ENCODE data around the gene ARHGEF26. TPM values are rescaled to one million over a fixed set of nuclear protein-coding genes. Genes with fewer than 3 reads are reported as not detected.
"Not testable (repeated sequence)": the region's sequence is repeated elsewhere in the genome, so short reads cannot be mapped to it uniquely, and the experiment has no call there.

The ARHGEF26 gene
- polyA plus RNA-seq, 1 donor (not counting 4 experiments of a cell fraction or from before 2014, with no cell fraction given) = 2.2 TPM

GRCh38 chr3:154086286-154086685, 34.9 kb upstream of the ARHGEF26 start:
- Histone ChIP-seq H3K27me3 (ENCODE audit: control insufficient read depth, extremely low read depth, insufficient read depth, low read length) (no peaks in the 10 kb centered on the region), H3K9me1 (ENCODE audit: control insufficient read depth, extremely low read depth, insufficient read depth, low read length) (no peaks in the 10 kb centered on the region), H3K4me3 (ENCODE audit: control insufficient read depth in 2 of 3, extremely low read depth in 1 of 3, insufficient read depth in 2 of 3, low read depth in 1 of 3, low read length in 3 of 3) (no peak overlapping the region), H3K79me2 (ENCODE audit: control insufficient read depth, insufficient read depth, low read length) (no peaks in the 10 kb centered on the region), H3K4me1 (ENCODE audit: control insufficient read depth, extremely low read depth, insufficient read depth, low read length) (no peaks in the 10 kb centered on the region), H2AFZ (ENCODE audit: control insufficient read depth, low read length) (no peak overlapping the region), H3K4me2 (ENCODE audit: control insufficient read depth, extremely low read depth, insufficient read depth, low read depth, low read length) (no peak overlapping the region), H3K36me3 (ENCODE audit: control insufficient read depth in 2 of 2, extremely low read depth in 1 of 2, insufficient read depth in 2 of 2, low read length in 2 of 2) (no peaks in the 10 kb centered on the region), H3K27ac (ENCODE audit: control insufficient read depth, insufficient read depth, low read length) (no peak overlapping the region), H3K9me3 (ENCODE audit: control insufficient read depth, low read depth, low read length) (no peaks in the 10 kb centered on the region), H4K20me1 (ENCODE audit: control insufficient read depth, extremely low read depth, insufficient read depth, low read length) (no peaks in the 10 kb centered on the region), H3K9ac (ENCODE audit: control insufficient read depth, extremely low read depth, insufficient read depth, low read length) (no peak overlapping the region)
- DNase-seq (ENCODE audit: low read depth, low spot score) (no peak), FAIRE-seq (no peak)
- TF ChIP-seq CTCF (optimal IDR thresholded peaks at IDR 0.05 in 1 of 3, IDR thresholded peaks at IDR 0.05 in 1 of 3, conservative IDR thresholded peaks at IDR 0.05 in 1 of 3; ENCODE audit: extremely low read depth in 1 of 3, insufficient read depth in 2 of 3, low read length in 3 of 3) = no peak
- no peak for TF ChIP-seq EZH2 (IDR thresholded peaks at IDR 0.05; ENCODE audit: low read length)
- dilution Hi-C loops (cut with MboI; ENCODE audit: extremely low pct_ligation_motif_present, low sequenced_read_pairs) = no loop called here

GRCh38 chr3:154087756-154088480, 33.3 kb upstream of the ARHGEF26 start:
- H3K4me2 ChIP-seq (ENCODE audit: control insufficient read depth, extremely low read depth, insufficient read depth, low read depth, low read length); dilution Hi-C loops (cut with MboI; ENCODE audit: extremely low pct_ligation_motif_present, low sequenced_read_pairs); H3K27ac ChIP-seq (ENCODE audit: control insufficient read depth, insufficient read depth, low read length); FAIRE-seq; H3K36me3 ChIP-seq (ENCODE audit: control insufficient read depth in 2 of 2, extremely low read depth in 1 of 2, insufficient read depth in 2 of 2, low read length in 2 of 2); H3K27me3 ChIP-seq (ENCODE audit: control insufficient read depth, extremely low read depth, insufficient read depth, low read length); DNase-seq (ENCODE audit: low read depth, low spot score); H2AFZ ChIP-seq (ENCODE audit: control insufficient read depth, low read length); H3K4me3 ChIP-seq (ENCODE audit: control insufficient read depth in 2 of 3, extremely low read depth in 1 of 3, insufficient read depth in 2 of 3, low read depth in 1 of 3, low read length in 3 of 3); H3K9me3 ChIP-seq (ENCODE audit: control insufficient read depth, low read depth, low read length); H3K9me1 ChIP-seq (ENCODE audit: control insufficient read depth, extremely low read depth, insufficient read depth, low read length); H4K20me1 ChIP-seq (ENCODE audit: control insufficient read depth, extremely low read depth, insufficient read depth, low read length); H3K79me2 ChIP-seq (ENCODE audit: control insufficient read depth, insufficient read depth, low read length); H3K4me1 ChIP-seq (ENCODE audit: control insufficient read depth, extremely low read depth, insufficient read depth, low read length); H3K9ac ChIP-seq (ENCODE audit: control insufficient read depth, extremely low read depth, insufficient read depth, low read length): not testable (repeated sequence)

Data from keratinocyte (primary cell).